ENCODE results near the gene SMPD3.

The SMPD3 gene

DNA sequence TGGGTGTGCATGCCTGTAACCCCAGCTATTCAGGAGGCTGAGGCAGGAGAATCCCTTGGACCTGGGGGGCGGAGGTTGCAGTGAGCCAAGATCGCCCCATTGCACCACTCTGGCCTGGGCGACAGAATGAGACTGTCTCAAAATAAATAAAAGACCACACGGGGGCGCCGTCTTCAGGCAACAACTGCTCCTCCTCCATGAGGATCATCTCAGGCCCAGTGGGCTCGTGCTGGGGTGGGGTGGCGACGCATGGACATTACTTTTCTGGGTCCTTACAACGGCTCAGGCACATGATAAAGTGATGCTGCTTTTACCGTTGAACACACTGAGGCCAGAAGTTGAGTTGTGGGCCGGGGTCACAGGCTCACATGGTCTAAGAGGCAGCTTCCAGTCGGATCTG is 81.3 kb downstream of the SMPD3 start:
- peak; percentile 56 to 65 for DNase-seq
- TF ChIP-seq POLR2A (IDR thresholded peaks at IDR 0.05; ENCODE audit: low read length) (no peak), GATA1 (IDR thresholded peaks at IDR 0.05; ENCODE audit: low read depth, low read length) (no peak)

DNA sequence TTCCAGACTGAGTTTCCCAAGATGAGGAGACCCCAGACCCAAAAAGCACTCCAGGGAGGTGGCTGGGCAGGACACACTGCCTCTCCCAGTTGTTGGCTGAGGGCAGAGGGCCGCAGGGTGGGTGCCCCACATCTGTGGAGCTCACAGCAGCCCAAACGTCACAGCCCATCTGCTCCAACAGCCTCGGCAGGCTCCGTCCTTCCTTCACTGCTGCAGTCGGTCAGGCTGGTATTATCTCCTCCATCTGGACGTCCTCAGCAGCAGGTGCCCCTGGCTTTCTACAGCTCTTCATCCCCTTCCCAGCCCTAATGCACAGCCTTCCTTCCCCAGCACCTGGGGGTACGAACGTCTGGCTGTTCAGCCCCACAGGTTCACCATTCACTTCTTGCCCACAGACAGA is 82.2 kb downstream of the SMPD3 start:
- TF ChIP-seq GATA1 (IDR thresholded peaks at IDR 0.05; ENCODE audit: low read depth, low read length) (no peak), POLR2A (IDR thresholded peaks at IDR 0.05; ENCODE audit: low read length) (no peak)
- no peak for DNase-seq

DNA sequence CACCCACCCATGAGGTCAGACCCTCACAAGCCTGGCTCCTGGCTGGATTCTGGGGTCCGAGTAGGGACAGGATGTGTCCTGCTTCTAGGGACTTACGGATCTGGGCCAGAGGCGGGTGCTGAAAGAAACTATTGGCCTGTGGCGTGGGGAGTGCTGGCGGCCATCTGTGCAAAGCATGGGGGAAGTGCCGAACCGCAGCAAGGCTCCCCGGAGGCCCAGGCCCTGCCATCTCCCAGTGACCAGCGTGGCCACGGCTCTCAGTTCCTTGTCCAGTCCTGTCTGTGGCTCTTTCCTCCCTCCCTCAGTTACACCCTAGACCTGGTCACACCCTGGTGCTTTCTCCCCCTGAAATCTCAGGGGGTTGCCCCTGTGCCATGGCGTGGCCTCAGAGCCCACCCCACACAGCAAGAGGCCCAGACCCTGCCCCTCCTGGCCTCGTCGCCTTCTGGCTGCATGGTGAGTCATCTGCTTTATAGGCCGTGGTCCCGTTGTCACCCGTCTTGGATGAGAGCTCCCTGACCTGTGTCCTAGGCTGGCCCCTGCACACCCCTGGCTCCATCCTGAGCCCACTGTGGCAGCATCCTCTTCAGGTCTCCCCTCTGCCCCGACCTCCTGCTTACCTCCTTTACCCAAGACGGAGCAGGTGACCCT is 83.0 kb downstream of the SMPD3 start:
- no peak for DNase-seq
- no peak for TF ChIP-seq POLR2A (IDR thresholded peaks at IDR 0.05; ENCODE audit: low read length)
- no peak for TF ChIP-seq GATA1 (IDR thresholded peaks at IDR 0.05; ENCODE audit: low read depth, low read length)

DNA sequence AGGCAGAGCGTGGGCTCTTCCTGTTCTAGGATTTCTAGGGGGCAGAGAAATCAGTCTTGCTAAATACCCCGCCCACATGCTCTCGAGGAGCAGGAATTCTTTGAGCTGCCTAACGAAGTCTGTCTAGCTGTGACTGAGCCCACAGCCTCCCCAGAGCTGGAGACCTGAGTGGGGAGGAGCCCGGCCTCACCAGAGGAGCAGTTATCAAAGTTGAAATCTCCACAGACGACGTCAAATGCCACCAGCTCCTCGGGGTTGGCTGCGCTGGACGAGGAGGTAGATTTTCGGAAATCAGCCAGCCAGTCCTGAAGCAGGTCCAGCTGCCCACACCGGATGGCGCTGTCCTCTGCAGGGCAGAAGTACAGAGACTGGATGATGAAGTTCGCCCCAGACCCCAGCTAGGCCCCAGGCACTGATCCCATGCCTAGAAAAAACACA is 83.7 kb downstream of the SMPD3 start:
- no peak for DNase-seq
- TF ChIP-seq GATA1 (IDR thresholded peaks at IDR 0.05; ENCODE audit: low read depth, low read length) (no peak), POLR2A (IDR thresholded peaks at IDR 0.05; ENCODE audit: low read length) (no peak)

DNA sequence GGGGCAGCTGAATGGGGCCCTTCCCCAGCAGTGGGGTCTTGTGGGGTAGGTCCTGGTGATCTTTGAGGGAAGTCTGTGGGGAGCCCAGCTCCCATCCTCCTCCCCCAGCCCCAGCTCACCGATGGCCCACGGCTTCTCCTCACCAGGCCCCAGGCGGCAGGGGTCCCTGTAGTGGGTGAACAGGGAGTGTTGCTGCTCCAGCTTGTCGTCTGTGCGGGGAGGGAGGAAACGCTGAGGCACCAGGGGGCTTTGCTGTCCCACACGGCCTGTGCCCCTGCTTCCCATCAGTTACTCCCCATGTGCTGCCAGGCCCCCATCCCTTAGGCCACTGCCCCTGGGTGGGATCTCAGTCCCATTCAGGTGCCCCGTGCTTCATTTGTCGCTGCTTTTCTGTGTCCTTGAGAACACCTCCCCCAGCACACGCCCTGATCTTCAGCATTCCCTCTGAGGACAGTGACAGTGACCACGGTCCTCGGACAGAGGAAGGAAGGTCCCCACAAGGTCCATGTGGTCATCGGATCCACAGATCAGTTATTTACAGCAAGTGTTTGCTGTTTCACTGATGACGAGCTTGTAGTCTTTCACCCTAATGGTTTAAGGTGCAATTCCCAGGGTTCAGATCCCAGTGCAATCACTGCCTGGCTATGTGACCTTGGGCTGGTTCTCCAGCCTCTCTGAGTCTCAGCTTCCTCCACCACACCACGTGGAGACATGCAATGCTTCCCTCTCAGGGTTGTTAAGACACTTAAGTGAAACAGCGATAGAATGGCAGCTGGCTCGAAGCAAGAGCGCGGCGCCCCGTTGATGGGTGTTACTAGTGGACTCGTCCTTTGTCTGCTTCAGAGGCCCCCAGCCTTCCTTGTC is 84.4 kb downstream of the SMPD3 start:
- TF ChIP-seq POLR2A (IDR thresholded peaks at IDR 0.05; ENCODE audit: low read length), result no peak
- no peak for TF ChIP-seq GATA1 (IDR thresholded peaks at IDR 0.05; ENCODE audit: low read depth, low read length)
- DNase-seq, result no peak

DNA sequence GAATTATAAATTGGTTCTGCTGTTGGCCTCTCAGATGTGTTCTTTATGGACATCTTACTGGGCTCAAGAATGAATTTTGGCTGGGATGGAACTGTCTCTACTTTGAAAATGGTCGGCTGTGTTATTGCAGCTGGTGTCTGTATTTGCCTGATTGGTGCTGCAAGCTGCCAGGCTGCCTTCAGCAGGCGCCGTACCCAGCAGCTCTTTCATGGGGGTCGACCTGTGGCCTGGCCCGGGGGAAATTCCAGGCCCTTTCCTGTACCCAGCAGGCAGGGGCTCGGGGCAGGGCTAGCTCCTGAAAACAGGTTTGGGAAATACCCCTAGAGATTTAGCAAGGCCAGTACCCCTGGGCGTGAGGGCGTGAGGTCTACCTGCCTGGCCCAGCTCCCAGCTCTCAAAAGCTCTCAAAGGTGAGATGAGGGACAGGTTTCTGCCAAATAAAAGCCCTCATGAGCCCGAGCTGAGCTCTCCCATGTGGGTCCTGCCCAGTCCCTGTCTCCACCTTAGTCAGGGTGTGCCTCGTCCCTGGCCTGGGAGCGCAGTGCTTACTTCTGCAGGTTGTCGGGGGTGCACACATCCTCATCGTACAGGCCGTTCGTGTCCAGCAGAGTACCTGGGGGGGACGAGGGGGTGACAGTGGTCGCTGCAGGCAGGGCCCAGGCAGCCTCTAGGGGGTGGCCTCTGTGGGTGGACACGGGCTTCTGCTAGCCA is 85.2 kb downstream of the SMPD3 start:
- no peak for DNase-seq

DNA sequence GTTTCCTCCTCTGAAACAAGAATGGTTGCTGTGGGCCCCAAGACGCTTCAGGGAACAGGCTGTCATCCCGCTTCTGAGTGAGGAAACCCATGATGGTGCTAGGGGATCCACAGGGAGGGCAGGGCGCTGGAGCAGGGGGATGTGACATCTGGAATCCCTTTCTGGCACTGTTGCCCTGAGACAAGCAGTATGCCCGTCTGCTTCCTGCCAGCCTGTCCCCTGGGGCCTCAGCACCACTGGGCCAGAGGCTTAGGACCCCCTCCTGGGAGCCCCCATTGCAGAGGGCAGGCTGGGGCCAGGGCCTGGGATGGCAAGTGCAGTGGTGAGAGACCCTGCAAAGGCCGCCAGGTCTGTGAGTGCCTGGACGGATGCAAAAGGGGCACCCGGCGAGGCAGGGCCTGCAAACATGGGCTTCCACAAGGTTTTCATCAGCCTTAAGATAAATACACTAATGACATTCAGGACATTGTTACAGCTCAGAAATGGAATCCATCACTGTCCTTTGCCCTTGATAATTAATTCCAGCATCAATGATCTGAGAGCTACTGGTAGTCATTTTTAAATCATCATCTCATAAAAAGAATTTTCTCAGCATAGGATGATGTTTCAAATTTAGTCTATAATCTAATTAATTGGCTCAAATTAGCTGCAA is 85.9 kb downstream of the SMPD3 start:
- TF ChIP-seq GATA1 (IDR thresholded peaks at IDR 0.05; ENCODE audit: low read depth, low read length), result no peak
- no peak for DNase-seq

More for the DNA sequence above, 85.2 kb downstream of the SMPD3 start:
- TF ChIP-seq POLR2A (IDR thresholded peaks at IDR 0.05; ENCODE audit: low read length) (no peak), GATA1 (IDR thresholded peaks at IDR 0.05; ENCODE audit: low read depth, low read length) (no peak)

DNA sequence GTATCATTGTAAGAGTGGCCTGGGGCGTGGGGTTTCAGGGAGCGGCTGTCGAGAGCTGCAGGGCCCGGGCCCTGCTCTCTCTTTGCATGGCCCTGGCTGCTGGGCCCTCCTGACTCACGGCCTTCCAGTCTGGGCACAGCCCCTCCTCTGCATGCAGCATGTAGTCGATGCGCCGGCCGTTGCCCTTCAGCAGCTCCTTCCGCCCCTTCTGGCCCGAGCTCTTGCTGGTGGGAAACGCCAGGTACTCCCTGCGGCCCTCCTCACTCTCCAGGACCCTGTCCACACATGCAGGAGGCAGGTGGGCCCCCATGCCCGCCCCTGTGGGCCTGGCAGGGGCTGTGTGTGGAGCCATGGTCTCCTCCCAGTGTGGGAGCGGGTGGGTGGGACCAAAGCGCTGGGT is 86.8 kb downstream of the SMPD3 start:
- TF ChIP-seq POLR2A (IDR thresholded peaks at IDR 0.05; ENCODE audit: low read length) (no peak), GATA1 (IDR thresholded peaks at IDR 0.05; ENCODE audit: low read depth, low read length) (no peak)
- no peak for DNase-seq

DNA sequence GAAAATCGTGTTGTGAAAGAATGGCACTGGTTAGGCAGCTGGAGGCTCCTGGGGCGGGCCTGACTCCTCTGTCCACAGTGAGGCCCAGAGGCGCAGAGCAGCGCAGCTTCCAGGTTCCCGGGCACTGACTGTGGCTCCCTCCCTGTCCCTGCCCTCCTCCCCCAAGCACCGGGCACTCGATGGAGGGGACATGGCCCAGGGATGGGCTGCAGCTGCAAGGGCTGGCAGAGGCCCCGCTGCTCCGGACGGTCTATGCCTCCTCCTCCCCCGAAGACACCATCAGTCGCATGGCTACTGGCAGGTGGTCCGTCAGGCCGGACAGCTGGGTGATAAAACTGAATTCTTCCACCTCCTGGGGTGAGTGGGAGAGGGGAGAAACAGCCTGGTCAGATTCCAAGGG is 87.4 kb downstream of the SMPD3 start:
- DNase-seq, result no peak
- no peak for TF ChIP-seq GATA1 (IDR thresholded peaks at IDR 0.05; ENCODE audit: low read depth, low read length)
- no peak for TF ChIP-seq POLR2A (IDR thresholded peaks at IDR 0.05; ENCODE audit: low read length)

DNA sequence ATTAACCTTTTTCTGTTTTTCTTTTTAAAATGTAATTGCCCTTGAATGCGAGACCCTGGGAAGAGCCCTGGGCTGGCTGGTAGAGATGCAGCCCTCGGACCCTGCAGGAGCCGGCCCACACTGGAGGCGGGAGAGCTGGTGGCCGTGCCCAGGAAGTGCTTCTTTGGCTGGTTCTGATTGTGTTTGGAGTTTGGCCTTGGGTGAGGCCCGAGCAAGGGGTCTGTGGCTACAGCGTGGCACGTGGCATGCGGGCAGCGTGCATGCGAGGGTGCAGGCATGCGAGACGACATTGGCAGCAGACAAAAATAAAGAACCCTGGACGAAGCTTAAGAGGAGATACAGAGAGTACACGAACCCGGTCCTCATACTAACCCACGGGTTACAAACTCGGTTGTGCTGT is 87.8 kb downstream of the SMPD3 start:
- no peak for TF ChIP-seq GATA1 (IDR thresholded peaks at IDR 0.05; ENCODE audit: low read depth, low read length)
- TF ChIP-seq POLR2A (IDR thresholded peaks at IDR 0.05; ENCODE audit: low read length), result no peak
- DNase-seq, result no peak

DNA sequence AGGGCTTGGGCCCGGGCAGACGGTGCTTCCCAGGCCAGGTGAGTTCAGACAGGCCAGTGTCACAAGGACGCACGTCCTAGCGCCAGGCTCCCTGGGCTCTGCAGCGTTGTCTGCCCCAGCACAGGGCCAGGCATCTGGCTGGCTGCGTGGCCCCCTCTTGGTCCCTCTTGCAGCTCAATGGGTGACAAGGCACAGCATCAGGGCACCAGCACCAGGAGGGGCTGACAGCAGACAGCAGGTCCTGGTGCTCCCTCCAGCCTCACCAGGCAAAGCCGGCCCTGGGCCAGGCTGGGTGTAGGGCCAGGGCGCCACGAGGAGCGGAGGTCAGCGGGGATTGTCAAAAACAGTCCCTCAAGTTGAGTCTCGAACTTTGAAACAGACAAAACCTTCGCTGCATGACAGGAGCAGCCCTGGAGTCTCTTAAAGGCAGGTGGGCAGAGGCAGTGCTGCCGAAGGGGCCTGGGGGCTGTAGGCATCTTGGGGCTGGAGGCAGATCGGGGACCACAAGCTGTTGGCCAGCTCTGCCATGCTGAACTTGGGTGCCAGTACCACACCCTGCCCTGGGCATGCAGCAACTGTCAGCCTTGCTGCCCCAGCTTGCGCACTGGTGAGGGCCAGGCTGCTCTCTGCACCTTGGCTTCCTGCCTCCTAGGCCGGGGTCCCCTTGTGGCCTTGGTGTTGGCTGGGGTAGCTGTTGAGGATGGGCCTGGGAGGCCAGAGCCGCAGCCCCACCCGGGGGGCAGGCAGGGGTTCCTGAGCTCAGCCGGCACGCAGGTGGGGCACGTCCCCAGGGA is 88.7 kb downstream of the SMPD3 start:
- no peak for DNase-seq
- TF ChIP-seq GATA1 (IDR thresholded peaks at IDR 0.05; ENCODE audit: low read depth, low read length), result no peak
- TF ChIP-seq POLR2A (IDR thresholded peaks at IDR 0.05; ENCODE audit: low read length), result no peak

DNA sequence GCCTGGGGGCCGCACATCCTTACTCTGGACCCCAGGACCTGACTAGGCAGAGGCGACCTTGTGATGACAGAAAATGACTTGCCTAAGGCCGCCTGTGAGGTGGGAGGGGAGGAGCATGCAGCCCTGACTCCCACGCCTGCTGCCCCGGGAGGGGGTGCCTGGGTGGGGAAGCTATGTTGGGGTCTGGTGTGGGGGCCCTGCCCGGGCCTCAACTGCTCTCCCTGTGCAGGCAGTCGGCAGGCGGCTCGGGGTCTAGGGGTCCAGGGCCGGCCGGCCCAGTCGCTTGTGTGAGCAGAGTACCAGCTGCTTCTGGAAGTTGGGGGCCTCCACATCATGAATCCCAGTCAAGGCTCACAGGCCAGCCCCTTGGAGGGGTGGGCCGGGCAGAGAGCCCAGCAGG is 89.4 kb downstream of the SMPD3 start:
- TF ChIP-seq POLR2A (IDR thresholded peaks at IDR 0.05; ENCODE audit: low read length) (no peak), GATA1 (IDR thresholded peaks at IDR 0.05; ENCODE audit: low read depth, low read length) (no peak)
- DNase-seq, result no peak

DNA sequence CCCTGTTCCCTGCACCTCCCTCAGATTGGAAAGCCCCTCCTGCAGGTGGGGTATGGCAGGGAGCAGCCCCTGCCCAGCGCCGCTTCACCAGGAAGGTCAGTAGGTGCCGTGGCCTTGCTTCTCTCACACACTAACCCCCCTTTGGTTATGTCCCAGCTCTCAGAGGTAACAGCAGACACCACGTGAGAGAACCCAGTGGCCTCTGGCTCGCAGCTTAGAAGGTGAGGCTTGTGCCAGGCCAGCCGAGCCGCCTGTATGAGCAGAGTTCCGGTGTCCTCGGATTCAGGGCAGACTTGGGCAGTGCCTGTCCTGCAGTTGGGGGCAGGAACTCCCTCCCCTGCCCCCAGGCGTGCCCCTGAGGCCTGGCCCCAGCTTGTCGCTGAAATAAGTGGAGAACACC is 90.4 kb downstream of the SMPD3 start:
- no peak for DNase-seq
- TF ChIP-seq POLR2A (IDR thresholded peaks at IDR 0.05; ENCODE audit: low read length) (no peak), GATA1 (IDR thresholded peaks at IDR 0.05; ENCODE audit: low read depth, low read length) (no peak)

All from erythroblast (primary cell).